ENCODE data around the gene ZNF581.
A peak's percentile ranks its signal among the peaks of the same experiment; 100 is the strongest.

Gene ZNF581

DNA sequence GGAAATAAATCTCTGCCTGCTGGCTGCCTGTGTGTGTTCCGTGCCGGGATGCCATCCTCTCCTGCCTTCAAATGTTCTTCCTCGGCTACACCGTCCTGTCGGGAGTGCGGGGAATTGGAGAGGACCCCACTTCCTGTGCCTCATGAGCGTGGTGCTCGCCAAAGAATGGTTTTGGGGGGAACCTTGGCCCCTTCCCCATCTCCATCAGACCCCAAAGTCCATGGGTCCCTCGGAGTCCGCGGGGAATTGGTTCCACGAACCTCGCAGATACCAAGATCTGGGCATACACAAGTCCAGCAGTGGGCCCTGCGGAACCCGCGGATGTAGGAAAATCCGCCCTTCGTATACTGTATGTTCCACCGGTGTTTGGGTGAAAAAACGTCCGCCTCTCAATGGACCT, 40.3 kb upstream of the ZNF581 start:
- Mint-ChIP-seq H3K4me3 (peak overlapping the region; percentile 89), H3K4me1 (peaks cover 61% of the 10 kb centered on the region), H3K27me3 (no peaks in the 10 kb centered on the region), H3K27ac (ENCODE audit: low read depth) (no peak overlapping the region), H3K9me3 (no peaks in the 10 kb centered on the region), H3K36me3 (ENCODE audit: insufficient read depth) (peaks cover 14% of the 10 kb centered on the region)
- no peak for ATAC-seq (replicated peaks; ENCODE audit: extremely low read depth, poor library complexity, severe bottlenecking)
- DNase-seq (ENCODE audit: low spot score in 2 of 2), result no peak

DNA sequence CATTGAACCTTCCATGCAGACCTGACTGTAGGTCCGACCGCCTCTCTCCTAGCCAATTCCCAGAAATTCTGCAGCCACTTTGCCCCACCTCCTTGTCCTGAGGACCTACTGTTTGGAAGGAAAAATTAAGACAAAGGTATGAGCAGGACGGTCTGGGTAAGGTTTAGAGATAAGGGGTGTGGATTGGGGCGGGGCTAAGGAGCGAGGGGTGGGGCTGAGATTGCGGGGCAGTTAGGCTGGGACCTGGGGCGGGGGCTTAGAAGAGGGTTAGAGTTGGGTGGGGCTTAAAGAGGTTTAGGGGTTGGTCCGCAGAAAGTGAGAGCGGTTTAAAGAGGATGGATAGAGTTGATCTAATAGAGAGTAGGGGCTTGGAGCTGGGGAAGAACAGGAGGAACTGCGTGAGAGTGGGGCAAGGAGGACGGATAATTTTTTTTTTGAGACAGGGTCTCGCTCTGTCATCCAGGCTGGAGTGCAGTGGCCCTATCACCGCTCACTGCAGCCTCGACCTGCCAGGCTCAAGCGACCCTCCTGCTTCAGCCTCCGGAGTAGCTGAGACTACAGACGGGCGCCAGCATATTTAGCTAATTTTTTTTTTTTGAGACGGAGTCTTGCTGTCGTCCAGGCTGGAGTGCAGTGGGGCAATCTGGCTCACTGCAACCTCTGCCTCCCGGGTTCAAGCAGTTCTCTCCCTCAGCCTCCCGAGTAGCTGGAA, 39.7 kb upstream of the ZNF581 start:
- H3K36me3 Mint-ChIP-seq (ENCODE audit: insufficient read depth), result peaks cover 14% of the 10 kb centered on the region
- ATAC-seq (replicated peaks; ENCODE audit: extremely low read depth, poor library complexity, severe bottlenecking) (no peak), DNase-seq (ENCODE audit: low spot score in 2 of 2) (no peak)
- no peaks in the 10 kb centered on the region for H3K27me3 Mint-ChIP-seq
- H3K9me3 Mint-ChIP-seq, result no peaks in the 10 kb centered on the region
- no peak overlapping the region for H3K27ac Mint-ChIP-seq (ENCODE audit: low read depth)
- peak overlapping the region; percentile 89 for H3K4me3 Mint-ChIP-seq
- H3K4me1 Mint-ChIP-seq, result peaks cover 58% of the 10 kb centered on the region

- Mint-ChIP-seq H3K27ac (ENCODE audit: low read depth) (peak overlapping the region; percentile 95), H3K4me1 (peaks cover 54% of the 10 kb centered on the region), H3K9me3 (no peaks in the 10 kb centered on the region), H3K36me3 (ENCODE audit: insufficient read depth) (peaks cover 11% of the 10 kb centered on the region), H3K4me3 (peak overlapping the region; percentile 89), H3K27me3 (no peaks in the 10 kb centered on the region)
- DNase-seq (ENCODE audit: low spot score in 2 of 2) (peak; percentile 92 to 94), ATAC-seq (replicated peaks; ENCODE audit: extremely low read depth, poor library complexity, severe bottlenecking) (peak; percentile 75)
Measured at GRCh38 chr19:55605207-55605636, 38.2 kb upstream of the ZNF581 start.

DNA sequence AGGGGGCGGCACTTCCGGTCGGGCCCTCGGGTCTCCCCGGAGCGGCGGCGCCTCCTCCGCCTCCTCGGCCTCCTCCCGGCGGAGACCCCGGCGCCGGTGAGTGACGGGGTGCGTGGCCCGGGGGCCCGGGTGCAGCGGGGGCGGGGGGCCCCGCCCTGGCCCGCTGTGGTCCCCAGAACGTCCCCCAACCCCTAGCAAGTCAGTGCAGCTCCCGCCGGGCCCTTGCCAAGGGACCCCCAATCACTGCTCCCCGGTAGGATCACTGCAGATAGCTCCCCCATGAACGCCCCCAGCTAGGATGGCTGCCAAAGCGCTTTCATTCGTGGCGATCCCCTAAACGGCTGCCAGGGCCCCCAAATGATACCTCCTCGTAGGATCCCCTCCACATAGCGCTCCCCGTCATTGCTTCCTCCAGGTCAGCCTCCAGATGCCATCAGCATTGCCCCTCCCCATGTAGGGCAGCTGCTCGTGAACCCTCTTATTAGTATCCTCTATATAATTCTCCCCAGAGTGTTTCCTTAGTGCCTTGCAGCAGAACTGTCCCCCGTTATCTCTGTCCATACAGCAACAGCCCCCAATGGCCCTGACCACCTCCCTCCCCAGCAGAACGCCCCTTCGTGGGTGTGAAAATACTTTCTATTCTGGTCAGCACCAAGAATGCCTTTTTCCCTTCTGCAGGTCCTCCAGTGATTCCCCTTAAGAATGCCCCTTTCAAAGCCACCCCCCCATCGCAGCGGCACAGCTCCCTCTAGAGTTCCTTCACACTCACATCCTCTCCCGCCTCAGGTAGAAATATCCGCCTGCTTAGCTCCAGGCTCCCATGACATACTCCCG, 37.6 kb upstream of the ZNF581 start, which contains the start of gene ZNF865:
Gene ZNF865 (plus strand): TSS at position 11 of the 834 bp plus-strand sequence. CDS start 7,972 bp downstream, outside the sequence.
- Mint-ChIP-seq H3K4me1 (peaks cover 58% of the 10 kb centered on the region), H3K27me3 (no peaks in the 10 kb centered on the region), H3K4me3 (peak within 1 kb of the TSS; percentile 89), H3K9me3 (no peaks in the 10 kb centered on the region), H3K36me3 (ENCODE audit: insufficient read depth) (peaks cover 11% of the 10 kb centered on the region), H3K27ac (ENCODE audit: low read depth) (peak within 1 kb of the TSS; percentile 95)
- ATAC-seq (replicated peaks; ENCODE audit: extremely low read depth, poor library complexity, severe bottlenecking), result peak; percentile 50
- DNase-seq (ENCODE audit: low spot score in 2 of 2), result peak; percentile 44 to 47

- H3K9me3 Mint-ChIP-seq, result no peaks in the 10 kb centered on the region
- H3K27me3 Mint-ChIP-seq, result no peaks in the 10 kb centered on the region
- no peak for ATAC-seq (replicated peaks; ENCODE audit: extremely low read depth, poor library complexity, severe bottlenecking)
- peak overlapping the region; percentile 89 for H3K4me3 Mint-ChIP-seq
- peak overlapping the region; percentile 95 for H3K27ac Mint-ChIP-seq (ENCODE audit: low read depth)
- no peak for DNase-seq (ENCODE audit: low spot score in 2 of 2)
- H3K4me1 Mint-ChIP-seq, result peaks cover 58% of the 10 kb centered on the region
- peaks cover 11% of the 10 kb centered on the region for H3K36me3 Mint-ChIP-seq (ENCODE audit: insufficient read depth)
Measured at GRCh38 chr19:55606471-55606787, 37.0 kb upstream of the ZNF581 start.

DNA sequence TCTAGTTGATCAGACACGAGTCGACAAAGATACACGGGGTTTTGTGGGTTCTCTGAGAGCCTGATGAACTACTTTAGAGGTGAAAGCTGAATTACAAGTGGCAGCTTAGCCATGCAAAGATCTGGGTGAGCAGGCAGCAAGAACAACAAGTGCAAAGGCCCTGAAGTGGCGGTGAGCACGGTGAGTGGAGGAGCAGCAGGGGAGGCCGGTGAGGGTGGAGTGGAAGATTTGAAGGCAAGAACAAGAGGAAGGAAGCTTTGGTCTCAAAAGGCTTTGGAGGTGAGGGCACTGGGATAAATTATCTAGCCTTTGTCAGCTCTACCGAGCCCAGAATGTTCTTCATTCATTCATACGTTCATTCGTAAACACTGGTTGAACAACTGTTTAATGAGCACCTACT, 36.6 kb upstream of the ZNF581 start:
- ATAC-seq (replicated peaks; ENCODE audit: extremely low read depth, poor library complexity, severe bottlenecking) (no peak), DNase-seq (ENCODE audit: low spot score in 2 of 2) (no peak)
- Mint-ChIP-seq H3K36me3 (ENCODE audit: insufficient read depth) (peaks cover 11% of the 10 kb centered on the region), H3K27ac (ENCODE audit: low read depth) (peak overlapping the region; percentile 95), H3K4me3 (peak overlapping the region; percentile 89), H3K9me3 (no peaks in the 10 kb centered on the region), H3K4me1 (peaks cover 56% of the 10 kb centered on the region), H3K27me3 (no peaks in the 10 kb centered on the region)

- Mint-ChIP-seq H3K9me3 (no peaks in the 10 kb centered on the region), H3K36me3 (ENCODE audit: insufficient read depth) (peaks cover 14% of the 10 kb centered on the region), H3K27me3 (no peaks in the 10 kb centered on the region), H3K4me3 (no peak overlapping the region), H3K27ac (ENCODE audit: low read depth) (no peak overlapping the region), H3K4me1 (peaks cover 58% of the 10 kb centered on the region)
- ATAC-seq (replicated peaks; ENCODE audit: extremely low read depth, poor library complexity, severe bottlenecking) (no peak), DNase-seq (ENCODE audit: low spot score in 2 of 2) (no peak)
Measured at GRCh38 chr19:55609326-55609725, 34.1 kb upstream of the ZNF581 start.

DNA sequence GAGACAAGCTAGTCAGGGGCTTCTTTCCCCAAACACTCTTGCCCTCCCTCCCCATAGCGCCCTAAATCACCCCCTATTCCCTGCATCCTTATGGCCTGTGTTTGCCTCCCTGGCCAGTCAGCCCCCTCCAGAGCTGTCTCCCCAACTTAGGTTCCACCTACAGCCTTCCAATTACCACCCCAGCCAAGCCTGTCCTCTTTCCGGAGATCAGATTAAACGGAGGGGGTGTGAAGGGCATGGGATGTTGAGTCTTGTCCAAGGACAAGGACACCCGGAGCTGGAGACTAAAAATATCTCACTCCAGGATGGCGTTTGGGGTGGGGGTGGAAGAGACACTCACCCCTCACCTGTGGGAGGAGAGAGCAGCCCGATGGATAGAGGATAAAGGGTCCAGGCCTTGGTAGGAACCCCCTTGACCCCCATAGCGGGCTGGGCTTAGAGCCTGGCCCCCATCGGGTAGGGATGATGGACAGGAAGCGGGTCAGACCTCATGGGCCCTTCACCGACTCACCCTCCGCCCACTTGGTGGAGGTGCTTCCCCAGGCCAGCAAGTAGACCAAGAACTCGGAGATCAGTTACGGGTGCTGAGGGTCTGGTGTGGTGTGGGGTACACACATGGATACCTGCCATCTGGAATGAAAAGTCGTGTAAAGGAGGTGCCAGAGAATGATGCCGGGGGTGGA, 32.0 kb upstream of the ZNF581 start:
- H3K27me3 Mint-ChIP-seq, result no peaks in the 10 kb centered on the region
- DNase-seq (ENCODE audit: low spot score in 2 of 2), result no peak
- no peaks in the 10 kb centered on the region for H3K9me3 Mint-ChIP-seq
- peaks cover 41% of the 10 kb centered on the region for H3K4me1 Mint-ChIP-seq
- no peak for ATAC-seq (replicated peaks; ENCODE audit: extremely low read depth, poor library complexity, severe bottlenecking)
- peak overlapping the region; percentile 45 for H3K27ac Mint-ChIP-seq (ENCODE audit: low read depth)
- H3K36me3 Mint-ChIP-seq (ENCODE audit: insufficient read depth), result peaks cover 11% of the 10 kb centered on the region
- no peak overlapping the region for H3K4me3 Mint-ChIP-seq

DNA sequence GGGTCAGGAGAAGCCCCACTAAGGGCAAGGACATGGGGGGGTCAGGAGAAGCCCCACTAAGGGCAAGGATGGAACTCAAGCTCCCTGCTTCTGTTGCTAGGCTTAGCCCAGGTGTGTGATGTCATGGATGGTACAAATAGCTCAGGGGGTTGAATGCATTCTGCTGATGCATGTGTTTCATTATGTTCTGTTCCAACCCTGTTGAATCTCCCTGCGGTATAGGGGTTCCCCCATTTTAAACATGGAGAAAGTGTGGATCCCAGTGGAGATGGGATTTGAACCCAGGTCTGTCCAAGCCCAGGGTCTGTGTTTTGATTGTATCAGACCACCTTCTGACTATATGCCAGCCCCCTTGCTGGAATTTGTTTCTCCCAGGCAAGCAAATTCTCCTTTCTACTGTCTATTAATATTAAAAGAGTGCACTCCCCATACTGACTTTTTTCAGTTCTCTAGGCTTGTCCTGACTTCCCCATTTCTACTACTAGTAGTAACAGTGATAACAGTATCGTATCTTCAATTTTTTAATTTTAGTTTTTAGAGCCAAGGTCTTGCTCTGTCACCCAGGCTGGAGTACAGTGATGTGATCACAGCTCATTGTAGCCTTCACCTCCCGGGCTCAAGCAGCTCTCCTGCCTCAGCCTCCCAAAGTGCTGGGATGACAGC, 31.3 kb upstream of the ZNF581 start:
- Mint-ChIP-seq H3K36me3 (ENCODE audit: insufficient read depth) (peaks cover 10% of the 10 kb centered on the region), H3K27me3 (no peaks in the 10 kb centered on the region), H3K27ac (ENCODE audit: low read depth) (peak overlapping the region; percentile 13), H3K9me3 (no peaks in the 10 kb centered on the region), H3K4me1 (peaks cover 34% of the 10 kb centered on the region), H3K4me3 (no peak overlapping the region)
- no peak for DNase-seq (ENCODE audit: low spot score in 2 of 2)
- ATAC-seq (replicated peaks; ENCODE audit: extremely low read depth, poor library complexity, severe bottlenecking), result no peak

GRCh38 chr19:55613396-55613795, 30.1 kb upstream of the ZNF581 start:
- DNase-seq (ENCODE audit: low spot score in 2 of 2), result no peak
- ATAC-seq (replicated peaks; ENCODE audit: extremely low read depth, poor library complexity, severe bottlenecking), result no peak
- peaks cover 9% of the 10 kb centered on the region for H3K36me3 Mint-ChIP-seq (ENCODE audit: insufficient read depth)
- H3K4me1 Mint-ChIP-seq, result peaks cover 22% of the 10 kb centered on the region
- H3K27ac Mint-ChIP-seq (ENCODE audit: low read depth), result no peak overlapping the region
- H3K9me3 Mint-ChIP-seq, result no peaks in the 10 kb centered on the region
- no peaks in the 10 kb centered on the region for H3K27me3 Mint-ChIP-seq
- H3K4me3 Mint-ChIP-seq, result no peak overlapping the region

DNA sequence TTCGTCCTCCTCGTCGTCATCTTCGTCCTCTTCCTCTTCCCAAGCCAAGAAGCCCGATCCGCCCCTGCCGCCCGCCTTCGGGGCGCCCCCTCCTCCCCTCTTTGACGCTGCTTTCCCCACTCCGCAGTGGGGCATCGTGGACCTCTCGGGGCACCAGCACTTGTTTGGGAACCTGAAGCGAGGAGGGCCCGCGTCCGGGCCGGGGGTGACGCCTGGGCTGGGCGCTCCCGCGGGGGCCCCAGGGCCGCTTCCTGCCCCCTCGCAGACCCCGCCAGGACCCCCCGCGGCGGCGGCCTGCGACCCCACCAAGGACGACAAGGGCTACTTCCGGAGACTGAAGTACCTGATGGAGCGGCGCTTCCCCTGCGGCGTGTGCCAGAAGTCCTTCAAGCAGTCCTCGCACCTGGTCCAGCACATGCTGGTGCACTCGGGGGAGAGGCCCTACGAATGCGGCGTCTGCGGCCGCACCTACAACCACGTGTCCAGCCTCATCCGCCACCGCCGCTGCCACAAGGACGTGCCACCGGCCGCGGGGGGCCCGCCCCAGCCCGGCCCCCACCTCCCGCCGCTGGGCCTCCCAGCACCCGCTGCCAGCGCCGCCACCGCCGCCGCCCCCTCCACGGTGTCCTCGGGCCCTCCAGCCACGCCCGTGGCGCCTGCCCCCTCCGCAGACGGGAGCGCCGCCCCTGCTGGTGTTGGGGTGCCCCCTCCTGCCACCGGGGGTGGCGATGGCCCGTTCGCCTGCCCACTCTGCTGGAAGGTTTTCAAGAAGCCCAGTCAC, 29.3 kb upstream of the ZNF581 start:
- H3K27ac Mint-ChIP-seq (ENCODE audit: low read depth), result no peak overlapping the region
- peaks cover 22% of the 10 kb centered on the region for H3K4me1 Mint-ChIP-seq
- no peak for DNase-seq (ENCODE audit: low spot score in 2 of 2)
- H3K36me3 Mint-ChIP-seq (ENCODE audit: insufficient read depth), result peaks cover 9% of the 10 kb centered on the region
- H3K9me3 Mint-ChIP-seq, result no peaks in the 10 kb centered on the region
- no peaks in the 10 kb centered on the region for H3K27me3 Mint-ChIP-seq
- ATAC-seq (replicated peaks; ENCODE audit: extremely low read depth, poor library complexity, severe bottlenecking), result no peak
- no peak overlapping the region for H3K4me3 Mint-ChIP-seq

All from central memory CD8-positive, alpha-beta T cell (primary cell).